Mesendoderm (in vitro differentiated cells): ENCODE measurements around the gene NHSL1.

ENCODE experiments used
- DNase-seq: peaks from one replicate; pipeline ENCODE4 v3.0.0; 2013
- H2AK5ac ChIP-seq: 2 replicates; pipeline ENCODE4 v1.6.1; 2013; ENCODE audit warnings: low read length, inconsistent platforms
- H2BK120ac ChIP-seq: 2 replicates; pipeline ENCODE4 v1.6.1; 2013; ENCODE audit warnings: low read depth, mild to moderate bottlenecking, low read length, moderate library complexity, mixed read lengths
- H2BK15ac ChIP-seq: replicated peaks from 2 replicates; pipeline ENCODE4 v1.6.1; 2013; ENCODE audit warnings: low read depth, mild to moderate bottlenecking, moderate library complexity
- H2BK5ac ChIP-seq: 2 replicates; pipeline ENCODE4 v1.6.1; 2013; ENCODE audit warnings: low read length, inconsistent platforms
- H3K18ac ChIP-seq: 2 replicates; pipeline ENCODE4 v1.6.1; 2013; ENCODE audit warnings: mild to moderate bottlenecking, low read length, mixed read lengths
- H3K23ac ChIP-seq: one replicate; pipeline ENCODE4 v1.6.1; 2013; ENCODE audit warnings: low read length
- H3K27ac ChIP-seq: 2 replicates; pipeline ENCODE4 v1.5.1; 2013; ENCODE audit warnings: low read depth, mild to moderate bottlenecking, inconsistent platforms, low read length, moderate library complexity
- H3K27me3 ChIP-seq: 2 replicates; pipeline ENCODE4 v1.6.1; 2013; ENCODE audit warnings: low read length, control low read depth, mild to moderate bottlenecking, inconsistent platforms; ENCODE audit not compliant: insufficient read depth, poor library complexity
- H3K36me3 ChIP-seq: 2 replicates; pipeline ENCODE4 v1.6.1; 2013; ENCODE audit warnings: low read length, inconsistent platforms; ENCODE audit not compliant: control insufficient read depth, insufficient read depth
- H3K4ac ChIP-seq: one replicate; pipeline ENCODE4 v1.6.1; 2013; ENCODE audit warnings: low read depth, mild to moderate bottlenecking, low read length, moderate library complexity
- H3K4me1 ChIP-seq: 2 replicates; pipeline ENCODE4 v1.6.1; 2013; ENCODE audit warnings: low read depth, low read length, inconsistent platforms; ENCODE audit not compliant: control insufficient read depth
- H3K4me2 ChIP-seq: 2 replicates; pipeline ENCODE4 v1.6.1; 2013; ENCODE audit warnings: low read length
- H3K4me3 ChIP-seq: 2 replicates; pipeline ENCODE4 v1.5.1; 2013; ENCODE audit warnings: mild to moderate bottlenecking, low read length
- H3K56ac ChIP-seq: one replicate; pipeline ENCODE4 v1.6.1; 2013; ENCODE audit warnings: low read length
- H3K79me1 ChIP-seq: 2 replicates; pipeline ENCODE4 v1.6.1; 2013; ENCODE audit warnings: low read length, inconsistent platforms
- H3K79me2 ChIP-seq: 2 replicates; pipeline ENCODE4 v1.6.1; 2013; ENCODE audit warnings: mild to moderate bottlenecking, low read length; ENCODE audit not compliant: control insufficient read depth, insufficient read depth
- H3K9ac ChIP-seq: 2 replicates; pipeline ENCODE4 v1.6.1; 2013; ENCODE audit warnings: low read length, inconsistent platforms
- H4K5ac ChIP-seq: one replicate; pipeline ENCODE4 v1.6.1; 2013; ENCODE audit warnings: low read length
- H4K8ac ChIP-seq: one replicate; pipeline ENCODE4 v1.6.1; 2013; ENCODE audit warnings: low read depth, mild to moderate bottlenecking, control low read depth, low read length, moderate library complexity
- WGBS: extraction: QIAGEN DNeasy Blood & Tissue Kit; methylation state at CpG from one replicate; pipeline ENCODE4 v1.1.7; 2013; ENCODE audit warnings: low lambda C conversion rate, missing lambda C conversion rate; ENCODE audit not compliant: insufficient coverage; ENCODE audit errors: extremely low coverage; 5-methylcytosine and 5-hydroxymethylcytosine counted together

The NHSL1 gene

GRCh38 chr6:138522611-138523010, 23.3 kb upstream of the NHSL1 start:
- no peak for DNase-seq

GRCh38 chr6:138521790-138522189, 22.5 kb upstream of the NHSL1 start:
- Histone ChIP-seq H3K56ac (no peak overlapping the region), H3K79me2 (peaks cover 2% of the 10 kb centered on the region), H2BK120ac (no peak overlapping the region), H3K4me2 (no peak overlapping the region), H3K18ac (no peak overlapping the region), H4K5ac (no peak overlapping the region), H4K8ac (no peak overlapping the region), H2BK5ac (no peak overlapping the region), H3K79me1 (peaks cover 6% of the 10 kb centered on the region), H3K4me1 (no peaks in the 10 kb centered on the region), H3K4ac (no peak overlapping the region), H2BK15ac (no peak overlapping the region), H3K4me3 (no peak overlapping the region), H3K36me3 (no peaks in the 10 kb centered on the region), H2AK5ac (no peak overlapping the region), H3K9ac (no peak overlapping the region), H3K27me3 (no peaks in the 10 kb centered on the region), H3K23ac (no peak overlapping the region), H3K27ac (no peak overlapping the region)
- WGBS: no CpG with 5 or more reads among the region's 5 CpGs
- DNase-seq: no peak

More at GRCh38 chr6:138522611-138523010, 23.3 kb upstream of the NHSL1 start:
- Histone ChIP-seq H2BK120ac (no peak overlapping the region), H3K4ac (no peak overlapping the region), H3K27ac (no peak overlapping the region), H2AK5ac (no peak overlapping the region), H3K18ac (no peak overlapping the region), H2BK15ac (no peak overlapping the region), H2BK5ac (no peak overlapping the region), H3K36me3 (no peaks in the 10 kb centered on the region), H4K5ac (no peak overlapping the region), H3K79me2 (peaks cover 7% of the 10 kb centered on the region), H3K27me3 (no peaks in the 10 kb centered on the region), H3K79me1 (peaks cover 7% of the 10 kb centered on the region), H3K4me2 (no peak overlapping the region), H3K9ac (no peak overlapping the region), H3K4me3 (no peak overlapping the region), H3K4me1 (peaks cover 8% of the 10 kb centered on the region), H3K23ac (no peak overlapping the region), H3K56ac (no peak overlapping the region), H4K8ac (no peak overlapping the region)
- no CpG with 5 or more reads among the region's 4 CpGs for WGBS

GRCh38 chr6:138520463-138520862, 21.2 kb upstream of the NHSL1 start:
- no peak overlapping the region for H3K18ac ChIP-seq
- no peak overlapping the region for H4K5ac ChIP-seq
- peaks cover 12% of the 10 kb centered on the region for H3K79me1 ChIP-seq
- H3K4me1 ChIP-seq: no peaks in the 10 kb centered on the region
- no peak overlapping the region for H3K9ac ChIP-seq
- no peaks in the 10 kb centered on the region for H3K27me3 ChIP-seq
- no peak for DNase-seq
- no peak overlapping the region for H2BK15ac ChIP-seq
- no peak overlapping the region for H3K4me3 ChIP-seq
- no peak overlapping the region for H3K23ac ChIP-seq
- H3K79me2 ChIP-seq: peaks cover 6% of the 10 kb centered on the region
- WGBS: no CpG with 5 or more reads among the region's 3 CpGs
- no peak overlapping the region for H2BK5ac ChIP-seq
- H3K4ac ChIP-seq: no peak overlapping the region
- no peak overlapping the region for H2AK5ac ChIP-seq
- H3K36me3 ChIP-seq: no peaks in the 10 kb centered on the region
- H3K27ac ChIP-seq: no peak overlapping the region
- H2BK120ac ChIP-seq: no peak overlapping the region
- H3K4me2 ChIP-seq: no peak overlapping the region
- H4K8ac ChIP-seq: no peak overlapping the region
- no peak overlapping the region for H3K56ac ChIP-seq

- H2BK5ac ChIP-seq: no peak overlapping the region
- no peak overlapping the region for H2BK15ac ChIP-seq
- no peak overlapping the region for H4K5ac ChIP-seq
- no peaks in the 10 kb centered on the region for H3K36me3 ChIP-seq
- no peak overlapping the region for H3K27ac ChIP-seq
- no peaks in the 10 kb centered on the region for H3K4me1 ChIP-seq
- H3K79me2 ChIP-seq: peaks cover 8% of the 10 kb centered on the region
- no peak overlapping the region for H4K8ac ChIP-seq
- H3K23ac ChIP-seq: no peak overlapping the region
- no peak overlapping the region for H2AK5ac ChIP-seq
- peaks cover 13% of the 10 kb centered on the region for H3K79me1 ChIP-seq
- H3K4me3 ChIP-seq: no peak overlapping the region
- H3K27me3 ChIP-seq: no peaks in the 10 kb centered on the region
- no peak overlapping the region for H3K56ac ChIP-seq
- H3K4me2 ChIP-seq: no peak overlapping the region
- no peak for DNase-seq
- H3K9ac ChIP-seq: no peak overlapping the region
- no peak overlapping the region for H3K18ac ChIP-seq
- no peak overlapping the region for H3K4ac ChIP-seq
- no peak overlapping the region for H2BK120ac ChIP-seq
Measured at GRCh38 chr6:138518054-138518453, 18.8 kb upstream of the NHSL1 start.

- no peak overlapping the region for H3K4ac ChIP-seq
- H3K36me3 ChIP-seq: no peaks in the 10 kb centered on the region
- H3K4me1 ChIP-seq: no peaks in the 10 kb centered on the region
- H2BK15ac ChIP-seq: no peak overlapping the region
- H3K79me2 ChIP-seq: peaks cover 8% of the 10 kb centered on the region
- peaks cover 13% of the 10 kb centered on the region for H3K79me1 ChIP-seq
- H3K4me2 ChIP-seq: no peak overlapping the region
- no peak overlapping the region for H2BK120ac ChIP-seq
- no peak overlapping the region for H3K23ac ChIP-seq
- H2AK5ac ChIP-seq: no peak overlapping the region
- H3K27me3 ChIP-seq: no peaks in the 10 kb centered on the region
- no peak overlapping the region for H4K5ac ChIP-seq
- no peak overlapping the region for H3K27ac ChIP-seq
- H3K4me3 ChIP-seq: no peak overlapping the region
- no CpG with 5 or more reads among the region's 3 CpGs for WGBS
- H3K18ac ChIP-seq: no peak overlapping the region
- DNase-seq: peak; percentile 86
- H3K9ac ChIP-seq: no peak overlapping the region
- H2BK5ac ChIP-seq: no peak overlapping the region
- no peak overlapping the region for H3K56ac ChIP-seq
- no peak overlapping the region for H4K8ac ChIP-seq
Measured at GRCh38 chr6:138517635-138518034, 18.3 kb upstream of the NHSL1 start.

GRCh38 chr6:138515657-138516248, 16.5 kb upstream of the NHSL1 start:
- Histone ChIP-seq H3K79me2 (peaks cover 9% of the 10 kb centered on the region), H3K18ac (no peak overlapping the region), H4K5ac (no peak overlapping the region), H2BK120ac (no peak overlapping the region), H3K79me1 (peaks cover 12% of the 10 kb centered on the region), H3K27ac (no peak overlapping the region), H3K4ac (no peak overlapping the region), H2AK5ac (no peak overlapping the region), H3K4me1 (peaks cover 2% of the 10 kb centered on the region), H2BK15ac (no peak overlapping the region), H3K27me3 (no peaks in the 10 kb centered on the region), H3K9ac (no peak overlapping the region), H3K23ac (no peak overlapping the region), H4K8ac (no peak overlapping the region), H3K4me3 (no peak overlapping the region), H2BK5ac (no peak overlapping the region), H3K36me3 (no peaks in the 10 kb centered on the region), H3K56ac (no peak overlapping the region), H3K4me2 (no peak overlapping the region)
- no CpG with 5 or more reads among the region's 12 CpGs for WGBS
- DNase-seq: no peak
